ENCODE results near the gene IFT52.

Gene IFT52

GRCh38 chr20:43694763-43695162, 104.0 kb downstream of the IFT52 start:
- DNase-seq = no peak

- no peak for DNase-seq
These were observed 104.8 kb downstream of the IFT52 start for GRCh38 chr20:43695571-43695970.

Data from NCI-H1930 (cell line).